OCI-LY3 (cell line): ENCODE results near the gene SPATA2.

Experiments used
- CTCF ChIP-seq: fragments of 200-600, 300-600 bp; sonication (generic); IDR thresholded peaks from 2 replicates; pipeline ENCODE4 v1.5.1; 2014; ENCODE audit warnings: antibody characterized with exemption, low read length, low read depth
- EZH2phosphoT487 ChIP-seq: fragments of 200-600 bp; shearing (Covaris generic); IDR thresholded peaks from 2 replicates; pipeline ENCODE4 v1.6.1; 2018; ENCODE audit warnings: antibody characterized with exemption, mixed run types, low read depth

- TF ChIP-seq CTCF = no peak
- TF ChIP-seq EZH2phosphoT487 = no peak
Observed at GRCh38 chr20:49892260-49892659, 23.1 kb downstream of the SPATA2 start.
